Thoracic aorta (tissue), 2 donors: ENCODE results near the gene SLC6A15. TPM values are rescaled to one million over a fixed set of nuclear protein-coding genes. Genes with fewer than 3 reads are reported as not detected.

ENCODE experiments used
- ATAC-seq: fragments of 150-250 bp; one replicate; pipeline ENCODE4 v1.8.0; 2017; ENCODE audit warnings: low read depth; ENCODE audit not compliant: insufficient number of reproducible peaks, low FRiP score
- DNase-seq: peaks from one replicate; pipeline ENCODE4 v3.0.0-alpha.2; 2020; ENCODE audit warnings: low spot score
- H3K27ac ChIP-seq, 2 donors: fragments of 200-600 bp; sonication (generic); 1 replicate in 1 of 2; 2 replicates in 1 of 2; pipeline ENCODE4 v1.5.1; 2016; ENCODE audit warnings: mild to moderate bottlenecking in 2 of 2, moderate library complexity in 2 of 2
- H3K27me3 ChIP-seq: fragments of 200-600 bp; sonication (generic); replicated peaks from 2 replicates; pipeline ENCODE4 v1.6.0; 2016; ENCODE audit warnings: mild to moderate bottlenecking; ENCODE audit not compliant: insufficient read depth
- H3K36me3 ChIP-seq: fragments of 200-600 bp; sonication (generic); one replicate; pipeline ENCODE4 v1.5.1; 2016
- H3K4me1 ChIP-seq, 2 donors: fragments of 200-600 bp; sonication (generic); 1 replicate in 1 of 2; 2 replicates in 1 of 2; pipeline versions ENCODE4 v1.5.1 to v1.6.0; 2016; ENCODE audit warnings: low read depth in 2 of 2, mild to moderate bottlenecking in 1 of 2; ENCODE audit not compliant: control insufficient read depth in 1 of 2
- H3K4me3 ChIP-seq: fragments of 200-600 bp; sonication (generic); 2 replicates; pipeline ENCODE4 v1.5.1; 2016; ENCODE audit warnings: mild to moderate bottlenecking
- H3K9me3 ChIP-seq: fragments of 200-600 bp; sonication (generic); 2 replicates; pipeline ENCODE4 v1.5.1; 2016
- total RNA-seq, 2 donors: library from RNA; depleted of rRNA; stranded (reverse); fragments of >200 nt; gene quantifications; one replicate each; pipeline versions ENCODE4 v1.1.0 to v1.2.3, GENCODE V29; 2016
- TF ChIP-seq, protein P1 (sequence below): fragments of 200-600 bp; sonication (generic); IDR thresholded peaks from one replicate; pipeline ENCODE4 v1.5.1; 2019; ENCODE audit warnings: antibody characterized with exemption

Gene SLC6A15
- total RNA-seq, 2 donors from 2014 or later, result 1.1 TPM; not detected in 1

DNA sequence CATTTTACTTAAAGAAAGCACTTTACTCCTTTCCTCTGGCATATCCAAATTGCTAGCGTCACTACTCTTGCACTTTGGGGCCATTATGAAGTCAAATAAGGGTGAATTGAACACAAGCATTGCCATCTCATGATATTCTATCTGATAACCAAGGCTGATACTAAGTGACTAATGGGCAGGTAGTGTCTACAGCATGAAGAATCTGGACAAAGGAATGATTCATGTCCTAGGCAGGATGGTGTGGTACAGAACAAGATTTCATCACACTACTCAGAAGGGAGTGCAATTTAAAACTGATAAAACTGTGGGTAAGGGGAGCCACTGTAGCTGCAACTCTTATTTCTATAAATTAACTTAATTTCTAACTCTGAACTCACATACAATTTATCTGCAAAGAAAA lies 7.7 kb upstream of the SLC6A15 start:
- Histone ChIP-seq H3K36me3 (no peaks in the 10 kb centered on the region), H3K27me3 (no peaks in the 10 kb centered on the region), H3K27ac (no peak overlapping the region), H3K9me3 (no peaks in the 10 kb centered on the region), H3K4me3 (no peak overlapping the region), H3K4me1 (no peaks in the 10 kb centered on the region)
- TF ChIP-seq, protein P1, sequence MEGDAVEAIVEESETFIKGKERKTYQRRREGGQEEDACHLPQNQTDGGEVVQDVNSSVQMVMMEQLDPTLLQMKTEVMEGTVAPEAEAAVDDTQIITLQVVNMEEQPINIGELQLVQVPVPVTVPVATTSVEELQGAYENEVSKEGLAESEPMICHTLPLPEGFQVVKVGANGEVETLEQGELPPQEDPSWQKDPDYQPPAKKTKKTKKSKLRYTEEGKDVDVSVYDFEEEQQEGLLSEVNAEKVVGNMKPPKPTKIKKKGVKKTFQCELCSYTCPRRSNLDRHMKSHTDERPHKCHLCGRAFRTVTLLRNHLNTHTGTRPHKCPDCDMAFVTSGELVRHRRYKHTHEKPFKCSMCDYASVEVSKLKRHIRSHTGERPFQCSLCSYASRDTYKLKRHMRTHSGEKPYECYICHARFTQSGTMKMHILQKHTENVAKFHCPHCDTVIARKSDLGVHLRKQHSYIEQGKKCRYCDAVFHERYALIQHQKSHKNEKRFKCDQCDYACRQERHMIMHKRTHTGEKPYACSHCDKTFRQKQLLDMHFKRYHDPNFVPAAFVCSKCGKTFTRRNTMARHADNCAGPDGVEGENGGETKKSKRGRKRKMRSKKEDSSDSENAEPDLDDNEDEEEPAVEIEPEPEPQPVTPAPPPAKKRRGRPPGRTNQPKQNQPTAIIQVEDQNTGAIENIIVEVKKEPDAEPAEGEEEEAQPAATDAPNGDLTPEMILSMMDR, result no peak
- DNase-seq (no peak), ATAC-seq (no peak)

DNA sequence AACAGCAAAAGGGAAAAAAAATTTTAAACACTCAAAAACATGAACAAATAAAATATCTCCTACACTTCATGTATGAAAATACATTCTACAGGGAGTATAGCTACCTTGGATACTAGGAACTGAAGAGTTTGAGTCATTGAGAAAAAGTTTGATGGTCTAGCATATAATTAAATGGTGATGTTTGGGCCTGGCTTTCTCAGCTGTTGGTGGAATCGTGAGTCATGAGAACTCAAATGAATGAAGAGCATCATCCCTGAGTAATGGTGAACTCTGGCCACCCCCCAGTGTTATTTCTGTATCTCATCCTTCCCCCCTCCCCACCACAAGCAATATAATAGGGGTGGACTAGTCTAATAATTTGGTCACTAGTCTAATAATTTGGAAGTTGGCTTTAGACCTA lies 6.7 kb upstream of the SLC6A15 start:
- no peaks in the 10 kb centered on the region for H3K27me3 ChIP-seq
- no peaks in the 10 kb centered on the region for H3K36me3 ChIP-seq
- no peak for DNase-seq
- ATAC-seq, result no peak
- H3K4me3 ChIP-seq, result no peak overlapping the region
- TF ChIP-seq, protein P1, result no peak
- H3K27ac ChIP-seq, result no peak overlapping the region
- no peaks in the 10 kb centered on the region for H3K9me3 ChIP-seq
- H3K4me1 ChIP-seq, result no peaks in the 10 kb centered on the region

DNA sequence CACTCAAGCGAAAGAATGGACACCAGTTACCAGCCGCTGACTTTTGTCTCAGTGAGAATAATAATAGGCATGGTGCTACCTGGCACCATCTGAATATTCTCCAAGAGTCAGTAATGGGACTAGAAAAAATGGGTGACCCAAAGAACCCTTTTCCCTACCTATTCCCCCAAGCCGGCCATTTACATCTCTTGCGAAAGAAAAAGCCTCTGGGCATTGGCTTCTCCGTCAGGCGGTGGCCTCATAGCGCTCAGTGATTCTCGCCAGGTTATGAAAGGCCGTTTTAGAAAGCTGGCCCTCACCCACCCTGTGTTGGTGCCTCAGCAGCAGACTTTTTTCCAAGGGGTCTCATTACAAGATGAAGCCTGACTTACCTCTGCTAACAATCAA lies 523 bp upstream of the SLC6A15 start:
- Histone ChIP-seq H3K36me3 (no peaks in the 10 kb centered on the region), H3K27ac (no peak overlapping the region), H3K4me3 (peak overlapping the region; percentile 68), H3K27me3 (no peaks in the 10 kb centered on the region), H3K4me1 (peaks cover 0 to 19% of the 10 kb centered on the region in 2 donors), H3K9me3 (no peaks in the 10 kb centered on the region)
- ATAC-seq (no peak), DNase-seq (no peak)
- TF ChIP-seq, protein P1, result no peak

DNA sequence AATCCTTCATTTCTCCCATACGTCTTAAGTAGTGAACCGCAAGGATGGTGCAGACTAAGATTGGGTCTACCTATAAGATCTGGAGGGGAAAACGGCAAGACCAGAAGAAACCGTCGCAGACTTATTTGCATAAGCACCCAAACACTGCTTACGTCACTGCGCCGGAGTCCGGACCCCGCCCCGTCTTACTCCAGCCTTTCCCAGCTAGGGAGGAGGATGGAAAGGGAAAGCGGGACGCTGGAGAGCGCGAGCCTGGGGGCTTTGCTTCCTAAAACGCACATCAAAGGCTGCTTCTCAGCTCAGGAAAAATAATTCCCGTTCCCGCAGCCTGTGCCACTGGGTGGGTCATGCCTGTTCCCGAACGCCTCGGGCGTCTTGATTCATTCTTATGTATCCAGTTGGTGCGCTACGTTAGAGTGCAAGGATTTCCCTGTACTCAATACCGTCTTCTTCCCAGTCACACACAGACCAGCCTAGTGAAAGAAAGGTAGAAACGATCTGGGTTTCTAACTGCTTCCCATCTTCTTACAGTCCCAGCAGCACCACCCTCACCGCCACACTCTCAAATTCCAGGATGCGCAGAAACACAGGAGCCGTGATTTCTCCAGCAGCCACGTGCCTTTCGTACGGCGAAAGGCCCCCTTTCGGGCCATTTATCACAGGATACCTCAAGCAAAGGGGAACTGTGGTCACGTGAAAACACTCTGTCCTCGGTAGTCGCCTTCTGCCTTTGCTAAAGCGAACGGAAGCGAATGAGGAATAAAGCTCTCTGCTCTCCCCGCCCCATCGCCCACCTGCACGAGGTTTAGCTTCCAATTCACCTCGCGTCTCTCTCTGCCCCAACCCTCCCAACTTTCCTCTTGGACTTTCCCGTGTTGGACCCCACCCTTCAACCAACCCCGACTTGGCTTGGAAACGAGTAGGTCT lies 1.1 kb downstream of the SLC6A15 start:
- Histone ChIP-seq H3K27ac (no peak overlapping the region), H3K9me3 (no peaks in the 10 kb centered on the region), H3K4me1 (peaks cover 0 to 19% of the 10 kb centered on the region in 2 donors), H3K36me3 (no peaks in the 10 kb centered on the region), H3K4me3 (peak overlapping the region; percentile 68), H3K27me3 (no peaks in the 10 kb centered on the region)
- TF ChIP-seq, protein P1, result no peak
- DNase-seq (no peak), ATAC-seq (no peak)

DNA sequence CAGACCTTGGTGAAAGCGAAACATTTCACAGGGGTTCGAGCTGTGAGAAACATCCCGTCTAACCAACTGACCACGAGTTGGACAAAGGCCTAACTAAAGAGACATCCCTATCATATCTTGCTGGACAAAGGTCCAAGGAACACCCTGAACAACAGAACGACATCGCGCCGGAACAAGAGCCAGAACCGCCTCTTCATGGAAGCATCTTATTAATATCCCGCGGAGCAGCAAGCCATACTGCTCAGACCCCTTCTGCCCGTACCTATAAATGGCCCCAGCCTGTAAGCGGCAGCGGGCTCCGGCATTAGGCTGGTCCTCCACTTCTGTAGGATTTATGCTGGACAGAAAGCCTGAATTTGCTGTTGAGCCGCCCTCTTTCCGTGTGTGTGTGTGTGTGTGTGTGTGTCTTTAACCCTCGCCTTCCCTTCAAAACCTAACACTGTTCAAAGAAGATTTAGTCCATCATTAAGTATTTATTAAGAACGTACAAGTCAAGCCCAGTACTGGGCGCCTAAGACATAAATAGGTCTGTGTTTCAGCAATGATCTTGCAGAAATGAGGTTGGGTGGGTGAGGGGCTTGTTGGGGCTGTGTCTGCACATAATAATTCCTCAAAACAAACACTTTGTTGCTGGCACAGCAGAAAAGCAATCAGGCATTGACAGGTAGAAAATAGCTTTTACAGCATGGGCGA lies 1.9 kb downstream of the SLC6A15 start:
- Histone ChIP-seq H3K27ac (no peak overlapping the region), H3K36me3 (no peaks in the 10 kb centered on the region), H3K4me3 (peak overlapping the region; percentile 68), H3K27me3 (no peaks in the 10 kb centered on the region), H3K4me1 (peaks cover 0 to 19% of the 10 kb centered on the region in 2 donors), H3K9me3 (no peaks in the 10 kb centered on the region)
- ATAC-seq (no peak), DNase-seq (no peak)
- TF ChIP-seq, protein P1, result no peak
